Ramos (cell line): ENCODE measurements around the gene CAMKMT.

ENCODE experiments used
- in situ Hi-C: fragments of 300-500 bp; cut with MboI; formaldehyde crosslinking; loops from one replicate; pipeline ENCODE4 v1.14.3; 2022; ENCODE audit warnings: low sequenced_read_pairs; ENCODE audit not compliant: unreplicated experiment

Gene CAMKMT

GRCh38 chr2:44679990-44680389, 318.2 kb downstream of the CAMKMT start:
- in situ Hi-C loops: no loop called here

GRCh38 chr2:44680424-44680971, 318.8 kb downstream of the CAMKMT start:
- in situ Hi-C loops: no loop called here

GRCh38 chr2:44680983-44681531, 319.3 kb downstream of the CAMKMT start:
- in situ Hi-C loops: no loop called here

- in situ Hi-C loops: no loop called here
Measured at GRCh38 chr2:44682459-44682858, 320.7 kb downstream of the CAMKMT start.

- in situ Hi-C loops: no loop called here
Measured at GRCh38 chr2:44684559-44684958, 322.8 kb downstream of the CAMKMT start.

- in situ Hi-C loops: no loop called here
Measured at GRCh38 chr2:44686561-44686960, 324.8 kb downstream of the CAMKMT start.

- in situ Hi-C loops: no loop called here
Measured at GRCh38 chr2:44687686-44688455, 326.1 kb downstream of the CAMKMT start.

- in situ Hi-C loops: no loop called here
Measured at GRCh38 chr2:44688456-44689124, 326.8 kb downstream of the CAMKMT start.

GRCh38 chr2:44689516-44689915, 327.8 kb downstream of the CAMKMT start:
- in situ Hi-C loops: no loop called here

GRCh38 chr2:44691174-44691785, 329.5 kb downstream of the CAMKMT start:
- in situ Hi-C loops: no loop called here

GRCh38 chr2:44692821-44693220, 331.1 kb downstream of the CAMKMT start:
- in situ Hi-C loops: no loop called here

- in situ Hi-C loops: no loop called here
Measured at GRCh38 chr2:44700824-44701223, 339.1 kb downstream of the CAMKMT start.

- in situ Hi-C loops: no loop called here
Measured at GRCh38 chr2:44705356-44705755, 343.6 kb downstream of the CAMKMT start.

- in situ Hi-C loops: no loop called here
Measured at GRCh38 chr2:44705876-44706480, 344.2 kb downstream of the CAMKMT start.

GRCh38 chr2:44706681-44707553, 345.2 kb downstream of the CAMKMT start:
- in situ Hi-C loops: no loop called here

- in situ Hi-C loops: no loop called here
Measured at GRCh38 chr2:44707945-44708660, 346.4 kb downstream of the CAMKMT start.

GRCh38 chr2:44708661-44709000, 346.9 kb downstream of the CAMKMT start:
- in situ Hi-C loops: no loop called here

GRCh38 chr2:44713170-44713569, 351.4 kb downstream of the CAMKMT start:
- in situ Hi-C loops: no loop called here

- in situ Hi-C loops: no loop called here
Measured at GRCh38 chr2:44715671-44716081, 353.9 kb downstream of the CAMKMT start.
